ENCODE measurements around the gene CYBA. TPM values are rescaled to one million over a fixed set of nuclear protein-coding genes. Genes with fewer than 3 reads are reported as not detected.

CYBA gene
- total and polyA plus RNA-seq, 2 of the 13 experiments (the other 11 are each of a cell fraction or from before 2014, with no cell fraction given): 196 to 250 TPM

DNA sequence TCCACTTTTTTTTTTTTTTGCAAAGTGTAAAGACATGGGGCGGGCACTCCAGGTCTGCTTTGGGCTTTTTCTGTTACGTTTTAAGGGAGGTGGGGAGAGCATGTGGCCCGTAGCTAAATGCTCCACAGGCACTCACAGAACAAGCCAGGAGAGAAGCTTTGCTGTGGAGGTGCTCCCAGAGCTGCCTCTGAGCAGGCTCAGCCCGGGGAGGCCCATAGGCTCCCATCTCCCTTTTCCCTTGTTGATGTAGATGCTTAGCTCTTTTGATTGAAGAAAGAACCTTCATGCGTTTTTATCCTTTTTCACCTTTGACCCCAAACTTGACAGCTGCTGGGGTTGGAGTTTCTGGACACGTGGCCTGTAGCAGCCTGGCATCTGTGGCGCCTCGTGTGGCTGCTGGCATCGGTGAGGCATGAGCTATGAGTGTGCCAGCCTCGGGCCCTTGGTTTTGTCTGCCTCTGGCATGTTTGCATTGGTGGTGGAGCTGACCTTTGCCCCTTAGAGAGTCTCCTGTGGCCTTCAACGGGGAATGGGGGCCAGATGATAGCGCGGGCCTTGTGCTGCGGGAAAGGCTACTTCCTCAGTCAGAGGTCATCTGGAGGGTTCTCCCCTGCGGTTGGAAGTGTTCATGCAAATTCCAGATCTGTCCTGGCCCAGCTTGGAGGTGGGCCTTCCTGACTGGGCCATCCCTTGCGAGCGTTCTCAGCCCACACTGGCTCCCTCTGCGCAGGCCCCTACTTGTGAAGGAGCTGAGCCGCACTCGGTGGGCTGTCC, 32.5 kb downstream of the CYBA start (continued):
- no peak for TF ChIP-seq ZNF234 (CRISPR knock-in tag; conservative IDR thresholded peaks at IDR 0.05)
- TF ChIP-seq, protein P1, sequence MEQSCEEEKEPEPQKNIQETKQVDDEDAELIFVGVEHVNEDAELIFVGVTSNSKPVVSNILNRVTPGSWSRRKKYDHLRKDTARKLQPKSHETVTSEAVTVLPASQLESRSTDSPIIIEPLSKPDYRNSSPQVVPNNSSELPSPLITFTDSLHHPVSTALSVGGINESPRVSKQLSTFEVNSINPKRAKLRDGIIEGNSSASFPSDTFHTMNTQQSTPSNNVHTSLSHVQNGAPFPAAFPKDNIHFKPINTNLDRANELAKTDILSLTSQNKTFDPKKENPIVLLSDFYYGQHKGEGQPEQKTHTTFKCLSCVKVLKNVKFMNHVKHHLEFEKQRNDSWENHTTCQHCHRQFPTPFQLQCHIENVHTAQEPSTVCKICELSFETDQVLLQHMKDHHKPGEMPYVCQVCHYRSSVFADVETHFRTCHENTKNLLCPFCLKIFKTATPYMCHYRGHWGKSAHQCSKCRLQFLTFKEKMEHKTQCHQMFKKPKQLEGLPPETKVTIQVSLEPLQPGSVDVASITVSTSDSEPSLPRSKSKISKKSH (CRISPR knock-in tag; IDR thresholded peaks at IDR 0.05; ENCODE audit: borderline replicate concordance): peak; percentile 15; the same call in 1 of the 2 replicates
- TF ChIP-seq, protein P2, sequence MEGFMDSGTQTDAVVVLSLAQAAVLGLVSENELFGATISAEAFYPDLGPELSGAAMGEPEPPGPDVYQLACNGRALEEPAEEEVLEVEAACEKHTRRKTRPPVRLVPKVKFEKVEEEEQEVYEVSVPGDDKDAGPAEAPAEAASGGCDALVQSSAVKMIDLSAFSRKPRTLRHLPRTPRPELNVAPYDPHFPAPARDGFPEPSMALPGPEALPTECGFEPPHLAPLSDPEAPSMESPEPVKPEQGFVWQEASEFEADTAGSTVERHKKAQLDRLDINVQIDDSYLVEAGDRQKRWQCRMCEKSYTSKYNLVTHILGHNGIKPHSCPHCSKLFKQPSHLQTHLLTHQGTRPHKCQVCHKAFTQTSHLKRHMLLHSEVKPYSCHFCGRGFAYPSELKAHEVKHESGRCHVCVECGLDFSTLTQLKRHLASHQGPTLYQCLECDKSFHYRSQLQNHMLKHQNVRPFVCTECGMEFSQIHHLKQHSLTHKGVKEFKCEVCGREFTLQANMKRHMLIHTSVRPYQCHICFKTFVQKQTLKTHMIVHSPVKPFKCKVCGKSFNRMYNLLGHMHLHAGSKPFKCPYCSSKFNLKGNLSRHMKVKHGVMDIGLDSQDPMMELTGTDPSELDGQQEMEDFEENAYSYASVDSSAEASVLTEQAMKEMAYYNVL (CRISPR knock-in tag; IDR thresholded peaks at IDR 0.05; ENCODE audit: borderline replicate concordance): peak; percentile 79; the same call in 1 of the 2 replicates
- TF ChIP-seq BRCA1 (CRISPR knock-in tag; IDR thresholded peaks at IDR 0.05): 0 out of 2 replicates have a peak, but pooled peaks have one; percentile 56
- TF ChIP-seq KLF13 (CRISPR knock-in tag; IDR thresholded peaks at IDR 0.05): no peak
- TF ChIP-seq KLF15 (CRISPR knock-in tag; IDR thresholded peaks at IDR 0.05; ENCODE audit: borderline replicate concordance): no peak
- no peak for TF ChIP-seq ZNF652 (CRISPR knock-in tag; IDR thresholded peaks at IDR 0.05; ENCODE audit: borderline replicate concordance, low read depth)
- no peak for TF ChIP-seq ZNF577 (CRISPR knock-in tag; IDR thresholded peaks at IDR 0.05; ENCODE audit: borderline replicate concordance, low read depth)
- TF ChIP-seq, protein P3, sequence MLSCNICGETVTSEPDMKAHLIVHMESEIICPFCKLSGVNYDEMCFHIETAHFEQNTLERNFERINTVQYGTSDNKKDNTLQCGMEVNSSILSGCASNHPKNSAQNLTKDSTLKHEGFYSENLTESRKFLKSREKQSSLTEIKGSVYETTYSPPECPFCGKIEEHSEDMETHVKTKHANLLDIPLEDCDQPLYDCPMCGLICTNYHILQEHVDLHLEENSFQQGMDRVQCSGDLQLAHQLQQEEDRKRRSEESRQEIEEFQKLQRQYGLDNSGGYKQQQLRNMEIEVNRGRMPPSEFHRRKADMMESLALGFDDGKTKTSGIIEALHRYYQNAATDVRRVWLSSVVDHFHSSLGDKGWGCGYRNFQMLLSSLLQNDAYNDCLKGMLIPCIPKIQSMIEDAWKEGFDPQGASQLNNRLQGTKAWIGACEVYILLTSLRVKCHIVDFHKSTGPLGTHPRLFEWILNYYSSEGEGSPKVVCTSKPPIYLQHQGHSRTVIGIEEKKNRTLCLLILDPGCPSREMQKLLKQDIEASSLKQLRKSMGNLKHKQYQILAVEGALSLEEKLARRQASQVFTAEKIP (CRISPR knock-in tag; IDR thresholded peaks at IDR 0.05; ENCODE audit: borderline replicate concordance): no peak
- no peak; the same call in 1 of the 2 replicates for TF ChIP-seq ZNF749 (CRISPR knock-in tag; IDR thresholded peaks at IDR 0.05; ENCODE audit: borderline replicate concordance)
- TF ChIP-seq, protein P4, sequence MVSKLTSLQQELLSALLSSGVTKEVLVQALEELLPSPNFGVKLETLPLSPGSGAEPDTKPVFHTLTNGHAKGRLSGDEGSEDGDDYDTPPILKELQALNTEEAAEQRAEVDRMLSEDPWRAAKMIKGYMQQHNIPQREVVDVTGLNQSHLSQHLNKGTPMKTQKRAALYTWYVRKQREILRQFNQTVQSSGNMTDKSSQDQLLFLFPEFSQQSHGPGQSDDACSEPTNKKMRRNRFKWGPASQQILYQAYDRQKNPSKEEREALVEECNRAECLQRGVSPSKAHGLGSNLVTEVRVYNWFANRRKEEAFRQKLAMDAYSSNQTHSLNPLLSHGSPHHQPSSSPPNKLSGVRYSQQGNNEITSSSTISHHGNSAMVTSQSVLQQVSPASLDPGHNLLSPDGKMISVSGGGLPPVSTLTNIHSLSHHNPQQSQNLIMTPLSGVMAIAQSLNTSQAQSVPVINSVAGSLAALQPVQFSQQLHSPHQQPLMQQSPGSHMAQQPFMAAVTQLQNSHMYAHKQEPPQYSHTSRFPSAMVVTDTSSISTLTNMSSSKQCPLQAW (CRISPR knock-in tag; IDR thresholded peaks at IDR 0.05): peak; percentile 76; the same call in 1 of the 2 replicates
- TF ChIP-seq RFXAP (CRISPR knock-in tag; IDR thresholded peaks at IDR 0.05; ENCODE audit: borderline replicate concordance): peak; percentile 68; the same call in 1 of the 2 replicates
- TF ChIP-seq PHF8 (CRISPR knock-in tag; IDR thresholded peaks at IDR 0.05): peak; percentile 28; the same call in 1 of the 2 replicates
- TF ChIP-seq, protein P5, sequence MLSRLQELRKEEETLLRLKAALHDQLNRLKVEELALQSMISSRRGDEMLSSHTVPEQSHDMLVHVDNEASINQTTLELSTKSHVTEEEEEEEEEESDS (CRISPR knock-in tag; IDR thresholded peaks at IDR 0.05; ENCODE audit: borderline replicate concordance): no peak
- TF ChIP-seq ZNF510 (CRISPR knock-in tag; IDR thresholded peaks at IDR 0.05; ENCODE audit: low read depth): no peak
- peak; percentile 85 for TF ChIP-seq MED1 (CRISPR knock-in tag; IDR thresholded peaks at IDR 0.05)
- TF ChIP-seq, protein P6, sequence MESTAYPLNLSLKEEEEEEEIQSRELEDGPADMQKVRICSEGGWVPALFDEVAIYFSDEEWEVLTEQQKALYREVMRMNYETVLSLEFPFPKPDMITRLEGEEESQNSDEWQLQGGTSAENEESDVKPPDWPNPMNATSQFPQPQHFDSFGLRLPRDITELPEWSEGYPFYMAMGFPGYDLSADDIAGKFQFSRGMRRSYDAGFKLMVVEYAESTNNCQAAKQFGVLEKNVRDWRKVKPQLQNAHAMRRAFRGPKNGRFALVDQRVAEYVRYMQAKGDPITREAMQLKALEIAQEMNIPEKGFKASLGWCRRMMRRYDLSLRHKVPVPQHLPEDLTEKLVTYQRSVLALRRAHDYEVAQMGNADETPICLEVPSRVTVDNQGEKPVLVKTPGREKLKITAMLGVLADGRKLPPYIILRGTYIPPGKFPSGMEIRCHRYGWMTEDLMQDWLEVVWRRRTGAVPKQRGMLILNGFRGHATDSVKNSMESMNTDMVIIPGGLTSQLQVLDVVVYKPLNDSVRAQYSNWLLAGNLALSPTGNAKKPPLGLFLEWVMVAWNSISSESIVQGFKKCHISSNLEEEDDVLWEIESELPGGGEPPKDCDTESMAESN (CRISPR knock-in tag; conservative IDR thresholded peaks at IDR 0.05): peak; percentile 86; the same call in 1 of the 2 replicates
- TF ChIP-seq PRPF4 (IDR thresholded peaks at IDR 0.05; ENCODE audit: low read depth, low read length, poor library complexity, severe bottlenecking): no peak
